A549 treated with AZD9567 at 1 μM for 4 hours (cell line): Measurements from ENCODE around the gene AVPR1B. TPM values are rescaled to one million over a fixed set of nuclear protein-coding genes. Genes with fewer than 3 reads are reported as not detected.

Experiments used
- total RNA-seq: library from RNA; stranded (reverse); fragments of 200-300 nt; extraction: Qiagen RNA extraction; gene quantifications from 5 replicates; pipeline ENCODE4 v1.2.3, GENCODE V29; 2022; ENCODE audit not compliant: insufficient read depth

Gene AVPR1B, protein sequence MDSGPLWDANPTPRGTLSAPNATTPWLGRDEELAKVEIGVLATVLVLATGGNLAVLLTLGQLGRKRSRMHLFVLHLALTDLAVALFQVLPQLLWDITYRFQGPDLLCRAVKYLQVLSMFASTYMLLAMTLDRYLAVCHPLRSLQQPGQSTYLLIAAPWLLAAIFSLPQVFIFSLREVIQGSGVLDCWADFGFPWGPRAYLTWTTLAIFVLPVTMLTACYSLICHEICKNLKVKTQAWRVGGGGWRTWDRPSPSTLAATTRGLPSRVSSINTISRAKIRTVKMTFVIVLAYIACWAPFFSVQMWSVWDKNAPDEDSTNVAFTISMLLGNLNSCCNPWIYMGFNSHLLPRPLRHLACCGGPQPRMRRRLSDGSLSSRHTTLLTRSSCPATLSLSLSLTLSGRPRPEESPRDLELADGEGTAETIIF
- total RNA-seq: not detected in 5 replicates

GRCh38 chr1:206117151-206117948 is at the start of gene AVPR1B:
Gene AVPR1B, minus strand, starts transcription at chr1:206117388. Its CDS starts 498 bp downstream, at chr1:206116890.

Other genes starting within 250 kb of the AVPR1B start
- gene SLC26A9, start 173.9 kb downstream of the AVPR1B start, total RNA-seq: 0.06 to 0.13 TPM (median 0.08 TPM) in 4 of 5 replicates, not detected in the other
- 0.81 to 1.5 TPM (median 0.99 TPM) in 4 of 5 replicates, not detected in the other for gene RAB7B, start 114.0 kb downstream of the AVPR1B start, total RNA-seq
- not detected in 5 replicates for gene CTSE, start 93.5 kb downstream of the AVPR1B start, total RNA-seq
- gene RHEX, start 64.2 kb downstream of the AVPR1B start, total RNA-seq: not detected in 5 replicates
- gene FAM72A, start 85.5 kb upstream of the AVPR1B start, total RNA-seq: 9.1 to 10.5 TPM (median 9.5 TPM) in 5 replicates
- gene SRGAP2, start 86.2 kb upstream of the AVPR1B start, total RNA-seq: 22.4 to 31.0 TPM (median 28.1 TPM) in 5 replicates